Endodermal cell (in vitro differentiated cells): Measurements from ENCODE around the gene ACTC1. TPM values are rescaled to one million over a fixed set of nuclear protein-coding genes. Genes with fewer than 3 reads are reported as not detected.

Source experiments
- DNase-seq: peaks from one replicate; pipeline ENCODE4 v3.0.0-alpha.2; 2017
- H3K27ac ChIP-seq: 2 replicates; pipeline ENCODE4 v1.5.1; 2013; ENCODE audit warnings: mild to moderate bottlenecking, low read depth, low read length, moderate library complexity
- H3K27me3 ChIP-seq: 2 replicates; pipeline ENCODE4 v1.6.1; 2013; ENCODE audit warnings: mild to moderate bottlenecking, low read length, moderate library complexity; ENCODE audit not compliant: insufficient read depth, control insufficient read depth, poor library complexity, severe bottlenecking
- H3K36me3 ChIP-seq: 2 replicates; pipeline ENCODE4 v1.7.0; 2013; ENCODE audit warnings: mild to moderate bottlenecking, low read length, moderate library complexity; ENCODE audit not compliant: control insufficient read depth, insufficient read depth
- H3K4me1 ChIP-seq: one replicate; pipeline ENCODE4 v1.7.0; 2013; ENCODE audit warnings: low read length; ENCODE audit not compliant: control insufficient read depth, insufficient read depth
- H3K4me3 ChIP-seq: 2 replicates; pipeline ENCODE4 v1.5.1; 2013; ENCODE audit warnings: mild to moderate bottlenecking, low read length, moderate library complexity
- H3K9ac ChIP-seq: 2 replicates; pipeline ENCODE4 v1.6.1; 2013; ENCODE audit warnings: mild to moderate bottlenecking, low read length, moderate library complexity; ENCODE audit not compliant: poor library complexity, severe bottlenecking; ENCODE audit errors: extremely low read depth
- H3K9me3 ChIP-seq: 2 replicates; pipeline ENCODE4 v1.6.1; 2013; ENCODE audit warnings: mild to moderate bottlenecking, low read length, moderate library complexity; ENCODE audit not compliant: control insufficient read depth
- H3K27ac Mint-ChIP-seq: 2 replicates; pipeline ENCODE4 v1.8.0; 2020; ENCODE audit warnings: mixed read lengths
- H3K27me3 Mint-ChIP-seq: 2 replicates; pipeline ENCODE4 v1.8.0; 2021; ENCODE audit warnings: mild to moderate bottlenecking, mixed read lengths; ENCODE audit not compliant: insufficient read depth
- H3K36me3 Mint-ChIP-seq: 2 replicates; pipeline ENCODE4 v1.8.0; 2020; ENCODE audit warnings: low read depth, mixed read lengths
- H3K4me1 Mint-ChIP-seq: 2 replicates; pipeline ENCODE4 v1.8.0; 2020; ENCODE audit warnings: mixed read lengths
- H3K4me3 Mint-ChIP-seq: 2 replicates; pipeline ENCODE4 v1.8.0; 2020; ENCODE audit warnings: mild to moderate bottlenecking, moderate library complexity, mixed read lengths
- H3K9me3 Mint-ChIP-seq: 2 replicates; pipeline ENCODE4 v1.8.0; 2020; ENCODE audit warnings: mild to moderate bottlenecking, mixed read lengths
- CTCF ChIP-seq: fragments of 200-600 bp; sonication (generic); conservative IDR thresholded peaks from 2 replicates; pipeline ENCODE4 v1.5.0; 2021; ENCODE audit warnings: antibody characterized with exemption, mild to moderate bottlenecking
- WGBS, 2 experiments: methylation state at CpG; one replicate each; pipeline versions ENCODE4 v1.1.5 to v1.1.7; 2013; ENCODE audit warnings: missing lambda C conversion rate in 2 of 2, mixed read lengths in 1 of 2; ENCODE audit not compliant: insufficient coverage in 1 of 2, insufficient read length in 1 of 2; 5-methylcytosine and 5-hydroxymethylcytosine counted together
- total RNA-seq, 2 donors: library from RNA; stranded (reverse); fragmentation: NEBNext Ultra II Directional in 1 of 2; extraction: Animal tissue kit (Norgen Biotek cat#: 25700) in 1 of 2; gene quantifications; 2 replicates in 1 of 2; 3 replicates in 1 of 2; pipeline ENCODE4 v1.2.1, GENCODE V29; 2021

Gene ACTC1
- total RNA-seq, 2 donors from 2014 or later, result 42.5 to 58.2 TPM

- Mint-ChIP-seq H3K27ac (no peak overlapping the region), H3K9me3 (no peaks in the 10 kb centered on the region), H3K27me3 (peaks cover 80% of the 10 kb centered on the region), H3K36me3 (no peaks in the 10 kb centered on the region), H3K4me3 (peak overlapping the region; percentile 54), H3K4me1 (peaks cover 3% of the 10 kb centered on the region)
- Histone ChIP-seq H3K4me3 (peak overlapping the region; percentile 73), H3K27me3 (peaks cover 95% of the 10 kb centered on the region), H3K27ac (no peak overlapping the region), H3K9ac (no peak overlapping the region), H3K4me1 (no peaks in the 10 kb centered on the region), H3K36me3 (no peaks in the 10 kb centered on the region), H3K9me3 (no peaks in the 10 kb centered on the region)
- WGBS, 2 experiments, result 7 to 15% methylated on average over 4 to 27 of the region's 27 CpGs
- TF ChIP-seq CTCF, result no peak
- DNase-seq, result peak; percentile 62
These were observed 41.2 kb downstream of the ACTC1 start for GRCh38 chr15:34754171-34754601.

- Mint-ChIP-seq H3K36me3 (no peaks in the 10 kb centered on the region), H3K4me3 (no peak overlapping the region), H3K27ac (no peak overlapping the region), H3K9me3 (no peaks in the 10 kb centered on the region), H3K27me3 (peaks cover 74% of the 10 kb centered on the region), H3K4me1 (peaks cover 3% of the 10 kb centered on the region)
- H3K27ac ChIP-seq, result no peak overlapping the region
- H3K9me3 ChIP-seq, result no peaks in the 10 kb centered on the region
- no peaks in the 10 kb centered on the region for H3K4me1 ChIP-seq
- 35 to 60% methylated on average over 1 to 10 of the region's 11 CpGs for WGBS, 2 experiments
- TF ChIP-seq CTCF, result no peak
- H3K36me3 ChIP-seq, result no peaks in the 10 kb centered on the region
- H3K27me3 ChIP-seq, result peaks cover 95% of the 10 kb centered on the region
- no peak overlapping the region for H3K9ac ChIP-seq
- DNase-seq, result peak; percentile 93
- no peak overlapping the region for H3K4me3 ChIP-seq
These were observed 42.0 kb downstream of the ACTC1 start for GRCh38 chr15:34753236-34753894.

- H3K27ac Mint-ChIP-seq, result no peak overlapping the region
- 83% methylated on average over 2 to 4 of the region's 4 CpGs for WGBS, 2 experiments
- no peak for DNase-seq
- no peak for TF ChIP-seq CTCF
- peaks cover 58% of the 10 kb centered on the region for H3K27me3 ChIP-seq
- H3K36me3 ChIP-seq, result no peaks in the 10 kb centered on the region
- H3K9ac ChIP-seq, result no peak overlapping the region
- H3K9me3 Mint-ChIP-seq, result no peaks in the 10 kb centered on the region
- peaks cover 37% of the 10 kb centered on the region for H3K27me3 Mint-ChIP-seq
- H3K27ac ChIP-seq, result no peak overlapping the region
- no peaks in the 10 kb centered on the region for H3K4me1 ChIP-seq
- H3K36me3 Mint-ChIP-seq, result no peaks in the 10 kb centered on the region
- H3K4me3 Mint-ChIP-seq, result no peak overlapping the region
- no peaks in the 10 kb centered on the region for H3K4me1 Mint-ChIP-seq
- no peak overlapping the region for H3K4me3 ChIP-seq
- H3K9me3 ChIP-seq, result no peaks in the 10 kb centered on the region
These were observed 45.7 kb downstream of the ACTC1 start for GRCh38 chr15:34749691-34750090.

Other genes starting within 250 kb of the ACTC1 start
- gene GOLGA8B, start 211.9 kb downstream of the ACTC1 start, total RNA-seq, result 10 to 100 TPM; 74.9 to 98.6 TPM
- not detected for gene GJD2, start 40.6 kb downstream of the ACTC1 start, total RNA-seq
- 10 to 100 TPM; 48.8 to 49.6 TPM for gene AQR, start 174.2 kb upstream of the ACTC1 start, total RNA-seq
- gene ZNF770, start 192.7 kb upstream of the ACTC1 start, total RNA-seq, result 10 to 100 TPM; 52.3 to 86.1 TPM